Measurements from ENCODE around the gene ENO4.
A peak's percentile ranks its signal among the peaks of the same experiment; 100 is the strongest.

Gene ENO4

DNA sequence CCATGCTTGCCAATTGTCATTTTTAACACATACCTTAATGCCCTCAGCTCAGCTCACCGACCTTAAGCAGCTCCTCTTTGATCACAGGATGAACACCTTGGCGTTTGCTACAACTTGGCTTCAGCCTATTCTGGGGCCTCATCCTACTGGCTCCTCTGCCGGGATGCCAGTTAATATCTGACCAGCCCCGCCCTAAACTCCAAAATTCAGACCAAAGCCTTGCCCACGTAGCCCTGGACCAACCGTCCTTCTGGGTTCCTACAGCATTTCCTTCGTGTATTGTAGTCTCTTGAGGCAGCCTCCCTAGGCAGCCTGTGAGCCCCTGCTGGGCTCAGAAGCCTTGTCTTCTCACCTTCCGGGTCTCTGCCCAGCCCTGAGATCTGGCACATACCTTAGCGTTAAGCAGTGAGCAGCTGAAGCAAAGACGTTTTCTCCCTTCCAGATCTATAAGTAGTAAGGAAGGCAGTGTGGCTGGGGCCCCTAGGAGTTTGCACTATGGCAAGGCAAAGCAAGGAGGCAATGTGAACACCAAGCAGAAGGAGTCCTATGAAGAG, 836 bp downstream of the ENO4 start:
- no peak overlapping the region for H3K27ac ChIP-seq
- H3K27me3 ChIP-seq (replicated peaks) = no peaks in the 10 kb centered on the region
- TF ChIP-seq, protein P1, sequence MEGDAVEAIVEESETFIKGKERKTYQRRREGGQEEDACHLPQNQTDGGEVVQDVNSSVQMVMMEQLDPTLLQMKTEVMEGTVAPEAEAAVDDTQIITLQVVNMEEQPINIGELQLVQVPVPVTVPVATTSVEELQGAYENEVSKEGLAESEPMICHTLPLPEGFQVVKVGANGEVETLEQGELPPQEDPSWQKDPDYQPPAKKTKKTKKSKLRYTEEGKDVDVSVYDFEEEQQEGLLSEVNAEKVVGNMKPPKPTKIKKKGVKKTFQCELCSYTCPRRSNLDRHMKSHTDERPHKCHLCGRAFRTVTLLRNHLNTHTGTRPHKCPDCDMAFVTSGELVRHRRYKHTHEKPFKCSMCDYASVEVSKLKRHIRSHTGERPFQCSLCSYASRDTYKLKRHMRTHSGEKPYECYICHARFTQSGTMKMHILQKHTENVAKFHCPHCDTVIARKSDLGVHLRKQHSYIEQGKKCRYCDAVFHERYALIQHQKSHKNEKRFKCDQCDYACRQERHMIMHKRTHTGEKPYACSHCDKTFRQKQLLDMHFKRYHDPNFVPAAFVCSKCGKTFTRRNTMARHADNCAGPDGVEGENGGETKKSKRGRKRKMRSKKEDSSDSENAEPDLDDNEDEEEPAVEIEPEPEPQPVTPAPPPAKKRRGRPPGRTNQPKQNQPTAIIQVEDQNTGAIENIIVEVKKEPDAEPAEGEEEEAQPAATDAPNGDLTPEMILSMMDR (IDR thresholded peaks at IDR 0.05; ENCODE audit: low read depth, low read length, missing control alignments) = no peak
- no peaks in the 10 kb centered on the region for H3K36me3 ChIP-seq (replicated peaks)
- H3K4me3 ChIP-seq (ENCODE audit: low read depth, low read length) = peak overlapping the region; percentile 70
- in situ Hi-C loops (cut with HindIII; ENCODE audit: low pct_ligation_motif_present, low sequenced_read_pairs) = no loop called here
- no peak for DNase-seq

DNA sequence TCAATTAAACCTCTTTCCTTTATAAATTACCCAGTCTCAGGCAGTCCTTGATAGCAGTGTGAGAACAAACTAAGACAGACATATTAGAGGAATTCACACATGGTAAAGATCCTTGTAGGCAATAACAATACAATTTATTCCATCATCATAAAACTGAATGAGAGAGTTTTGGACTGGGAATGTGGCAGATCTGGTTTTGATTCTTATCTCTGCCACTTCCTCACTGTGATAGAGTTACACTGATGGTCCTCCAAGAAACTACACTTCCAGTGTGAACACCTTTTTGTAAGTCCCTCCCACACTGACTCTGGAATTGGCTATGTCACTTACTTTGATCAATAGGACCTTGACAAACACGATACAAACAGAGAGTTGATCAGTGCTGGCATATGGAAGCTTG, 2.9 kb downstream of the ENO4 start:
- DNase-seq = no peak
- Histone ChIP-seq H3K27ac (no peak overlapping the region), H3K27me3 (replicated peaks) (no peaks in the 10 kb centered on the region), H3K4me3 (ENCODE audit: low read depth, low read length) (no peak overlapping the region), H3K36me3 (replicated peaks) (no peaks in the 10 kb centered on the region)
- TF ChIP-seq, protein P1 (IDR thresholded peaks at IDR 0.05; ENCODE audit: low read depth, low read length, missing control alignments) = no peak
- in situ Hi-C loops (cut with HindIII; ENCODE audit: low pct_ligation_motif_present, low sequenced_read_pairs) = no loop called here

DNA sequence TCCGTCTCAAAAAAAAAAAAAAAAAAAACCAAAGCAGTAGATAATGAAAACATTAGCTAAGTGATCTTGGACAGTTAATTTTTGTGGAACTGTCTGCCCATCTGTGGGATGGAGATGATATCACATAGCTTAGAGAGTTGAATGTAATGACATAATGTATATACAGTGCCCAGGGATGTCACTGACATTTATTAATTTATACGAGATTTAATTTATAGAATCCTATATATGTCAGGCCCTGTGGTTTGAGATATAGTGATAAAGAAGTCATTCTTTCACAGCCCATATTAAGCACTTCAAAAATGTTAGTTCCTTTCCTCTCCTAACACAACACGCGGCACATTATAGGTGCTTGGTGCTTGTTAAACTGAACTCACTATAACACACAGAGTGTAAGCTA, 4.0 kb downstream of the ENO4 start:
- Histone ChIP-seq H3K4me3 (ENCODE audit: low read depth, low read length) (no peak overlapping the region), H3K27ac (no peak overlapping the region), H3K27me3 (replicated peaks) (no peaks in the 10 kb centered on the region), H3K36me3 (replicated peaks) (no peaks in the 10 kb centered on the region)
- TF ChIP-seq, protein P1 (IDR thresholded peaks at IDR 0.05; ENCODE audit: low read depth, low read length, missing control alignments) = no peak
- no peak for DNase-seq
- in situ Hi-C loops (cut with HindIII; ENCODE audit: low pct_ligation_motif_present, low sequenced_read_pairs) = no loop called here

DNA sequence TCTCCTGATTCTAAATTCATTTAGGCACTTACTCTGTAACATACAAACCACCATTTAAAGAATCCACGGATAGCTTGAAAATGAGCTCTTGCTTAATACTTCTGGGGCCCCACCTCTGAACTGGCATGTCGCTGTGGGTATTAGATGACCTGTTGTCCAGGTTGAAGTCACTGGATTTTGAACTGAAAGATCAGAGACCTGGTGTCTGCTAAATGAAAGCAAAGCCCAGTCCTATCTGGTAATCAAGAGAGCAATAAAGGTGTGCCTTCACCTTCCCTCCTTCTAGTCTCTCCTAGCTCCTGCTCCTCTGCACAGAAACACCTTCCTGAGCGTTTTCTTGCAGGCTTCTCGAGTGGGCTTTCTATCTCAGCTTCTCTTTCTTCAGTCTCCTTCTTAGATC, 4.4 kb downstream of the ENO4 start:
- Histone ChIP-seq H3K36me3 (replicated peaks) (no peaks in the 10 kb centered on the region), H3K27me3 (replicated peaks) (no peaks in the 10 kb centered on the region), H3K27ac (no peak overlapping the region), H3K4me3 (ENCODE audit: low read depth, low read length) (no peak overlapping the region)
- in situ Hi-C loops (cut with HindIII; ENCODE audit: low pct_ligation_motif_present, low sequenced_read_pairs) = no loop called here
- no peak for DNase-seq
- TF ChIP-seq, protein P1 (IDR thresholded peaks at IDR 0.05; ENCODE audit: low read depth, low read length, missing control alignments) = no peak

DNA sequence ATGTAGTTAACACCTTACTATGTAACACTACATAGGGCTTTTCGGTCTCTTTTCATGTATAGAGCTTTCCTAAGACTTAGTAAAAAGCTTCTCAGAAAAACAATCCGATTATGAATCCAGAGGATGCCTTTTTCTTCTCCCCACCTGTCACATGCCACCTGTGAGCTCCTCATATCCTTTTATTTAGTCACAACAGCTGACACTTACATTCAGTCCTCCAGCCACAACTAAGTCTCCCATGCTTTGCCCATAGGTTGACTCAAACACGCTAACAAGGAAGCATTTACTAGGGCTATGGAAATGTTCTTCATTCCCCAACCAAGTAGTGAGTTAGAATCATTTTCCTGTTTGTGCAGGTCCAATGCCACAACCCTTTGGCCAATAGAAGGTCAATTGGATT, 7.9 kb downstream of the ENO4 start:
- H3K36me3 ChIP-seq (replicated peaks) = no peaks in the 10 kb centered on the region
- no peak for DNase-seq
- no peak overlapping the region for H3K4me3 ChIP-seq (ENCODE audit: low read depth, low read length)
- in situ Hi-C loops (cut with HindIII; ENCODE audit: low pct_ligation_motif_present, low sequenced_read_pairs) = no loop called here
- TF ChIP-seq, protein P1 (IDR thresholded peaks at IDR 0.05; ENCODE audit: low read depth, low read length, missing control alignments) = no peak
- H3K27me3 ChIP-seq (replicated peaks) = no peaks in the 10 kb centered on the region
- no peak overlapping the region for H3K27ac ChIP-seq

DNA sequence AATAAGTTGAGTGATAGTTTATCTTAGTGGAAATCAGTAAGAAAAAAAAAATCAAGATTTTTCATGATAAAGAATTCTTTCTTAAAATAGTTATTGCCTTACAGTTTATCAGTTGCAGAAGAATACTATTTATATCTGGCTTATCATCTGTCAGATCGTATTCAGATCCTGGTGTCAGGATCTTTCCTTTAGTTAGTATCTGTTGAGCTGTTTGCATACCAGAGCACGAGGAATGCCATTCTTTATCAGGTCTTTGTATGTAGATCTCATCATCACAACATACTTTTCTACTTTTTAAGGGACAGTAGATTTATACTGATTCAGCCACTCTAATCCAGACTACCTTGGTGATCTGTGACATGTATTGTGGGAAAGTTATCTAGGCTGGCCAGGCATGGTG, 12.5 kb downstream of the ENO4 start:
- TF ChIP-seq, protein P1 (IDR thresholded peaks at IDR 0.05; ENCODE audit: low read depth, low read length, missing control alignments) = no peak
- Histone ChIP-seq H3K27ac (no peak overlapping the region), H3K27me3 (replicated peaks) (no peaks in the 10 kb centered on the region), H3K4me3 (ENCODE audit: low read depth, low read length) (no peak overlapping the region), H3K36me3 (replicated peaks) (no peaks in the 10 kb centered on the region)
- in situ Hi-C loops (cut with HindIII; ENCODE audit: low pct_ligation_motif_present, low sequenced_read_pairs) = no loop called here
- no peak for DNase-seq

All from brain microvascular endothelial cell (primary cell).